Smooth muscle cell (in vitro differentiated cells): ENCODE data around the gene NAT16. TPM values are rescaled to one million over a fixed set of nuclear protein-coding genes. Genes with fewer than 3 reads are reported as not detected.
"Not testable (repeated sequence)": the region's sequence is repeated elsewhere in the genome, so short reads cannot be mapped to it uniquely, and the experiment has no call there.

Experiments used
- DNase-seq: peaks from one replicate; lab custom pipeline; 2025; ENCODE audit not compliant: unreplicated experiment; lab: John Stamatoyannopoulos, UW
- H2AFZ ChIP-seq: fragments of 200-600 bp; sonication (generic); 2 replicates; pipeline ENCODE4 v1.6.0; 2016; ENCODE audit warnings: antibody characterized with exemption, low read depth, mild to moderate bottlenecking
- H3F3A ChIP-seq: fragments of 200-600 bp; sonication (generic); 2 replicates; pipeline ENCODE4 v1.6.0; 2017; ENCODE audit warnings: antibody characterized with exemption, low read depth
- H3K27ac ChIP-seq: fragments of 200-600 bp; sonication (generic); 2 replicates; pipeline ENCODE4 v1.5.1; 2016; ENCODE audit warnings: low read depth, mild to moderate bottlenecking
- H3K27me3 ChIP-seq: fragments of 200-600 bp; sonication (generic); 2 replicates; pipeline ENCODE4 v1.6.1; 2016; ENCODE audit warnings: low read depth, mild to moderate bottlenecking
- H3K36me3 ChIP-seq: fragments of 200-600 bp; sonication (generic); 2 replicates; pipeline ENCODE4 v1.5.1; 2016; ENCODE audit warnings: low read depth
- H3K4me1 ChIP-seq: fragments of 200-600 bp; sonication (generic); 2 replicates; pipeline ENCODE4 v1.5.1; 2016; ENCODE audit warnings: low read depth
- H3K4me2 ChIP-seq: fragments of 200-600 bp; sonication (generic); 2 replicates; pipeline ENCODE4 v1.6.0; 2016; ENCODE audit warnings: mild to moderate bottlenecking
- H3K4me3 ChIP-seq: fragments of 200-600 bp; sonication (generic); 2 replicates; pipeline ENCODE4 v1.5.1; 2016; ENCODE audit warnings: mild to moderate bottlenecking
- H3K79me2 ChIP-seq: fragments of 200-600 bp; sonication (generic); 2 replicates; pipeline ENCODE4 v1.6.0; 2016; ENCODE audit warnings: low read depth, mild to moderate bottlenecking
- H3K9ac ChIP-seq: fragments of 200-600 bp; sonication (generic); 2 replicates; pipeline ENCODE4 v1.6.0; 2016; ENCODE audit warnings: low read depth
- H3K9me3 ChIP-seq: fragments of 200-600 bp; sonication (generic); replicated peaks from 2 replicates; pipeline ENCODE4 v1.5.1; 2016; ENCODE audit warnings: low read depth
- H4K20me1 ChIP-seq: fragments of 200-600 bp; sonication (generic); 2 replicates; pipeline ENCODE4 v1.6.0; 2016; ENCODE audit warnings: low read depth
- WGBS: methylation state at CpG from one replicate; pipeline ENCODE4 v1.1.7; 2016; ENCODE audit warnings: low lambda C conversion rate; 5-methylcytosine and 5-hydroxymethylcytosine counted together
- polyA plus RNA-seq: library from polyadenylated mRNA; unstranded; fragments of >200 nt; fragmentation: Nextera tagmentation; extraction: Ambion mirVana; gene quantifications from 2 replicates; pipeline ENCODE4 v1.2.1, GENCODE V29; 2016
- total RNA-seq: library from RNA; depleted of rRNA; stranded (reverse); fragments of >200 nt; gene quantifications from 2 replicates; pipeline ENCODE4 v1.2.3, GENCODE V29; 2014
- TF ChIP-seq, protein P1 (sequence below): fragments of 200-600 bp; sonication (generic); IDR thresholded peaks from 2 replicates; pipeline ENCODE4 v1.5.1; 2017; ENCODE audit warnings: borderline replicate concordance, mild to moderate bottlenecking, antibody characterized with exemption; ENCODE audit not compliant: insufficient read depth, poor library complexity, severe bottlenecking

The NAT16 gene
- total and polyA plus RNA-seq, 2 experiments from 2014 or later, result not detected

DNA sequence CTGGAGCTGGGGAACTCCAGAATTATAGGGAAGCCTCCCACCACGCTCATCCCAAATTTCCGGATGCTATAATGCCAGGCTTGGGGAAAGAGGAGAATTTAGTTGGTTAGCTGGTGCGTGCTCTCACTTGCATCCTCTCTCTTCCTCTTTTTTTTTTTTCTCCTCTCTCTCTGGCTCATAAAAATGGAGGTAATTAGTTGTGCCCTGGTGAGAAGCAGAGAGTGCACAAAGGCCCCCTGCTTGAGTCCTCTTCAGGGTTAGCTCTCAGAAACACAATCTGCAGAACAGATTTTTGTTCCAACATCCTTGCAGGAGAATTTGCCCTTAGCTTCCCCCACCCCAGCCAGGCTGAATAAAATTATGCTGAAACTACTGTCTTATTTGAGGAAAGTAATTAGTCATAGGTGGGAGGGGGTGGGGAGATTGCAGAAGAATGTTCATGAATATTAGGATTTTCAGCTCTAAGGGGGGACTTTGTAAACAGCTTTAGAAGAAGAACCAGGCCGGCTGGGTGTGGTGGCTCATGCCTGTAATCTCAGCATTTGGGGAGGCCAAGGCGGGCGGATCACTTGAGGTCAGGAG, 45.6 kb downstream of the NAT16 start:
- Histone ChIP-seq H2AFZ (no peak overlapping the region), H3F3A (peaks cover 65% of the 10 kb centered on the region), H3K27me3 (no peaks in the 10 kb centered on the region), H3K9me3 (no peaks in the 10 kb centered on the region), H3K79me2 (no peaks in the 10 kb centered on the region), H3K27ac (peak overlapping the region; percentile 93), H3K4me1 (peaks cover 21% of the 10 kb centered on the region), H3K9ac (no peak overlapping the region), H4K20me1 (peaks cover 39% of the 10 kb centered on the region), H3K36me3 (peaks cover 6% of the 10 kb centered on the region), H3K4me3 (no peak overlapping the region), H3K4me2 (peak overlapping the region; percentile 64)
- TF ChIP-seq, protein P1, sequence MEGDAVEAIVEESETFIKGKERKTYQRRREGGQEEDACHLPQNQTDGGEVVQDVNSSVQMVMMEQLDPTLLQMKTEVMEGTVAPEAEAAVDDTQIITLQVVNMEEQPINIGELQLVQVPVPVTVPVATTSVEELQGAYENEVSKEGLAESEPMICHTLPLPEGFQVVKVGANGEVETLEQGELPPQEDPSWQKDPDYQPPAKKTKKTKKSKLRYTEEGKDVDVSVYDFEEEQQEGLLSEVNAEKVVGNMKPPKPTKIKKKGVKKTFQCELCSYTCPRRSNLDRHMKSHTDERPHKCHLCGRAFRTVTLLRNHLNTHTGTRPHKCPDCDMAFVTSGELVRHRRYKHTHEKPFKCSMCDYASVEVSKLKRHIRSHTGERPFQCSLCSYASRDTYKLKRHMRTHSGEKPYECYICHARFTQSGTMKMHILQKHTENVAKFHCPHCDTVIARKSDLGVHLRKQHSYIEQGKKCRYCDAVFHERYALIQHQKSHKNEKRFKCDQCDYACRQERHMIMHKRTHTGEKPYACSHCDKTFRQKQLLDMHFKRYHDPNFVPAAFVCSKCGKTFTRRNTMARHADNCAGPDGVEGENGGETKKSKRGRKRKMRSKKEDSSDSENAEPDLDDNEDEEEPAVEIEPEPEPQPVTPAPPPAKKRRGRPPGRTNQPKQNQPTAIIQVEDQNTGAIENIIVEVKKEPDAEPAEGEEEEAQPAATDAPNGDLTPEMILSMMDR, result no peak
- WGBS, result 65% methylated on average over 6 of the region's 6 CpGs
- no peak for DNase-seq

GRCh38 chr7:101133621-101134398, 46.3 kb downstream of the NAT16 start:
- WGBS, result 80% methylated on average over 15 of the region's 15 CpGs
- Histone ChIP-seq H3K4me1 (peaks cover 21% of the 10 kb centered on the region), H3K9ac (no peak overlapping the region), H3K27ac (peak overlapping the region; percentile 93), H3K36me3 (peaks cover 6% of the 10 kb centered on the region), H2AFZ (no peak overlapping the region), H3K79me2 (no peaks in the 10 kb centered on the region), H3K27me3 (no peaks in the 10 kb centered on the region), H3K4me2 (peak overlapping the region; percentile 64), H3K9me3 (no peaks in the 10 kb centered on the region), H3F3A (peaks cover 60% of the 10 kb centered on the region), H3K4me3 (no peak overlapping the region), H4K20me1 (peaks cover 44% of the 10 kb centered on the region)
- DNase-seq, result no peak
- TF ChIP-seq, protein P1, result no peak

- Histone ChIP-seq H4K20me1 (peaks cover 53% of the 10 kb centered on the region), H3K4me1 (peaks cover 20% of the 10 kb centered on the region), H3K27ac (peak overlapping the region; percentile 93), H3K4me2 (peak overlapping the region; percentile 64), H3F3A (peaks cover 68% of the 10 kb centered on the region)
- not testable (repeated sequence) for H3K27me3 ChIP-seq, DNase-seq, H3K9ac ChIP-seq, H3K79me2 ChIP-seq, H3K4me3 ChIP-seq, H2AFZ ChIP-seq, H3K36me3 ChIP-seq, H3K9me3 ChIP-seq
- WGBS, result 85% methylated on average over 18 of the region's 18 CpGs
Observed at GRCh38 chr7:101132626-101133600, 47.2 kb downstream of the NAT16 start.
